ENCODE data around the gene BCAS3.

BCAS3 gene

DNA sequence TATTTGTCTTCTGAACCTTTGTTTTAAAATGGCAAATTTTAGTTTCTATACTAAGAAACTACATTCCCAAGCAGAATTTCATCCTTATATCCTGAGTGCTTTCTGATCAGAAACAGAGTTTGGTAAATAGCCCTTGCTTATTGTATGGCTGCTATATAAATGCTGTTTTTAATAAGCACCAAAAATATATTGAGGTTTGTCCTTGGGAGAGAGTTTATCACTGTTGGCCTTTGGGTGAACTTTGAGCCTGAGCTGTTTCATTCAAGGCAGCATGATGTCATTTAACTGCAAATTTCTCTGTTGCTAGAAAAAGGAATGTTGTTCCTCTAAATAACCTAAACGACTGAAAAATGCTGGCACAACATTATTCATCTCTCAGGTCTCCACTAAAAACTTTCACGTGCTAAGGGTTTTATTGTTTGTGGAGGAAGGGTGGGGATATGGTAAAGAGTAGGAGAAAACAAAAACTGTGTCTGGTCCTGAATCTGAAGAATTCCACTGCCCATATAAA lies 387.7 kb downstream of the BCAS3 start (continued):
- TF ChIP-seq ZC3H10 (CRISPR knock-in tag; IDR thresholded peaks at IDR 0.05): no peak
- TF ChIP-seq TCF4 (CRISPR knock-in tag; IDR thresholded peaks at IDR 0.05; ENCODE audit: borderline replicate concordance): peak; percentile 66
- TF ChIP-seq ZNF565 (CRISPR knock-in tag; conservative IDR thresholded peaks at IDR 0.05; ENCODE audit: low read depth): peak; percentile 91

DNA sequence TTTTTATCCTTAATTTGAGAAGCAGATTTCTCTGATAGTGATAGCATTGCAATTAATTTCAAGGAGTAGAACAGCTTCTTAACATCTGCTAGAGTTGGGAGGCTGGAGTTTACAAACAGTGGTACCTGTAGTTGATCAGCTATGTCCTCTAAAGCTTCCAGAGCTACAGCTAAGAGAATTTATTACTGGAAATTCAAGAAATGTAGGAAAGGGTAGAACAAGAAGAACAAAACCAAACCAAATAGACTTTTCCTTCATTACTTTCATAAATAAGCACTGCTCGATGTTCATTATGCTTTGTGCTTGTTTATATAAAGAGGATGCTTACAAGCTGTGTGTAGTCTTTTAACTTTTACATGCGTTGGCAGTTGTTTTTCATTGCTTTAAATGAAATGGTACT lies 388.4 kb downstream of the BCAS3 start:
- ATAC-seq: 0 out of 3 replicates have a peak, but pooled peaks have one; percentile 18
- TF ChIP-seq ZNF8 (CRISPR knock-in tag; IDR thresholded peaks at IDR 0.05): no peak; the same call in 1 of the 2 replicates
- no peak for TF ChIP-seq BACH2 (CRISPR knock-in tag; IDR thresholded peaks at IDR 0.05; ENCODE audit: borderline replicate concordance)
- no peak for TF ChIP-seq OSR1 (CRISPR knock-in tag; IDR thresholded peaks at IDR 0.05)
- TF ChIP-seq TOX (CRISPR knock-in tag; IDR thresholded peaks at IDR 0.05; ENCODE audit: borderline replicate concordance): no peak; the same call in 1 of the 2 replicates
- no peak for TF ChIP-seq ZFP30 (CRISPR knock-in tag; IDR thresholded peaks at IDR 0.05)
- TF ChIP-seq TCF4 (CRISPR knock-in tag; IDR thresholded peaks at IDR 0.05; ENCODE audit: borderline replicate concordance): 0 out of 2 replicates have a peak, but pooled peaks have one; percentile 18
- TF ChIP-seq PPARA (CRISPR knock-in tag; IDR thresholded peaks at IDR 0.05; ENCODE audit: borderline replicate concordance): no peak
- TF ChIP-seq, protein P1, sequence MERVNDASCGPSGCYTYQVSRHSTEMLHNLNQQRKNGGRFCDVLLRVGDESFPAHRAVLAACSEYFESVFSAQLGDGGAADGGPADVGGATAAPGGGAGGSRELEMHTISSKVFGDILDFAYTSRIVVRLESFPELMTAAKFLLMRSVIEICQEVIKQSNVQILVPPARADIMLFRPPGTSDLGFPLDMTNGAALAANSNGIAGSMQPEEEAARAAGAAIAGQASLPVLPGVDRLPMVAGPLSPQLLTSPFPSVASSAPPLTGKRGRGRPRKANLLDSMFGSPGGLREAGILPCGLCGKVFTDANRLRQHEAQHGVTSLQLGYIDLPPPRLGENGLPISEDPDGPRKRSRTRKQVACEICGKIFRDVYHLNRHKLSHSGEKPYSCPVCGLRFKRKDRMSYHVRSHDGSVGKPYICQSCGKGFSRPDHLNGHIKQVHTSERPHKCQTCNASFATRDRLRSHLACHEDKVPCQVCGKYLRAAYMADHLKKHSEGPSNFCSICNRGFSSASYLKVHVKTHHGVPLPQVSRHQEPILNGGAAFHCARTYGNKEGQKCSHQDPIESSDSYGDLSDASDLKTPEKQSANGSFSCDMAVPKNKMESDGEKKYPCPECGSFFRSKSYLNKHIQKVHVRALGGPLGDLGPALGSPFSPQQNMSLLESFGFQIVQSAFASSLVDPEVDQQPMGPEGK (CRISPR knock-in tag; IDR thresholded peaks at IDR 0.05; ENCODE audit: borderline replicate concordance): 0 out of 2 replicates have a peak, but pooled peaks have one; percentile 14
- peak; percentile 67 for TF ChIP-seq ZFP3 (CRISPR knock-in tag; IDR thresholded peaks at IDR 0.05)
- no peak; the same call in 1 of the 2 replicates for TF ChIP-seq SNAI2 (CRISPR knock-in tag; IDR thresholded peaks at IDR 0.05)
- TF ChIP-seq ESRRG (CRISPR knock-in tag; IDR thresholded peaks at IDR 0.05): no peak
- TF ChIP-seq CSDC2 (CRISPR knock-in tag; IDR thresholded peaks at IDR 0.05): no peak
- TF ChIP-seq, protein P2, sequence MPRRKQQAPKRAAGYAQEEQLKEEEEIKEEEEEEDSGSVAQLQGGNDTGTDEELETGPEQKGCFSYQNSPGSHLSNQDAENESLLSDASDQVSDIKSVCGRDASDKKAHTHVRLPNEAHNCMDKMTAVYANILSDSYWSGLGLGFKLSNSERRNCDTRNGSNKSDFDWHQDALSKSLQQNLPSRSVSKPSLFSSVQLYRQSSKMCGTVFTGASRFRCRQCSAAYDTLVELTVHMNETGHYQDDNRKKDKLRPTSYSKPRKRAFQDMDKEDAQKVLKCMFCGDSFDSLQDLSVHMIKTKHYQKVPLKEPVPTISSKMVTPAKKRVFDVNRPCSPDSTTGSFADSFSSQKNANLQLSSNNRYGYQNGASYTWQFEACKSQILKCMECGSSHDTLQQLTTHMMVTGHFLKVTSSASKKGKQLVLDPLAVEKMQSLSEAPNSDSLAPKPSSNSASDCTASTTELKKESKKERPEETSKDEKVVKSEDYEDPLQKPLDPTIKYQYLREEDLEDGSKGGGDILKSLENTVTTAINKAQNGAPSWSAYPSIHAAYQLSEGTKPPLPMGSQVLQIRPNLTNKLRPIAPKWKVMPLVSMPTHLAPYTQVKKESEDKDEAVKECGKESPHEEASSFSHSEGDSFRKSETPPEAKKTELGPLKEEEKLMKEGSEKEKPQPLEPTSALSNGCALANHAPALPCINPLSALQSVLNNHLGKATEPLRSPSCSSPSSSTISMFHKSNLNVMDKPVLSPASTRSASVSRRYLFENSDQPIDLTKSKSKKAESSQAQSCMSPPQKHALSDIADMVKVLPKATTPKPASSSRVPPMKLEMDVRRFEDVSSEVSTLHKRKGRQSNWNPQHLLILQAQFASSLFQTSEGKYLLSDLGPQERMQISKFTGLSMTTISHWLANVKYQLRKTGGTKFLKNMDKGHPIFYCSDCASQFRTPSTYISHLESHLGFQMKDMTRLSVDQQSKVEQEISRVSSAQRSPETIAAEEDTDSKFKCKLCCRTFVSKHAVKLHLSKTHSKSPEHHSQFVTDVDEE (CRISPR knock-in tag; IDR thresholded peaks at IDR 0.05): no peak
- TF ChIP-seq ZNF565 (CRISPR knock-in tag; conservative IDR thresholded peaks at IDR 0.05; ENCODE audit: low read depth): no peak
- no peak for TF ChIP-seq ISL1 (CRISPR knock-in tag; IDR thresholded peaks at IDR 0.05)
- TF ChIP-seq ZNF70 (CRISPR knock-in tag; IDR thresholded peaks at IDR 0.05): 0 out of 2 replicates have a peak, but pooled peaks have one; percentile 32
- TF ChIP-seq, protein P3, sequence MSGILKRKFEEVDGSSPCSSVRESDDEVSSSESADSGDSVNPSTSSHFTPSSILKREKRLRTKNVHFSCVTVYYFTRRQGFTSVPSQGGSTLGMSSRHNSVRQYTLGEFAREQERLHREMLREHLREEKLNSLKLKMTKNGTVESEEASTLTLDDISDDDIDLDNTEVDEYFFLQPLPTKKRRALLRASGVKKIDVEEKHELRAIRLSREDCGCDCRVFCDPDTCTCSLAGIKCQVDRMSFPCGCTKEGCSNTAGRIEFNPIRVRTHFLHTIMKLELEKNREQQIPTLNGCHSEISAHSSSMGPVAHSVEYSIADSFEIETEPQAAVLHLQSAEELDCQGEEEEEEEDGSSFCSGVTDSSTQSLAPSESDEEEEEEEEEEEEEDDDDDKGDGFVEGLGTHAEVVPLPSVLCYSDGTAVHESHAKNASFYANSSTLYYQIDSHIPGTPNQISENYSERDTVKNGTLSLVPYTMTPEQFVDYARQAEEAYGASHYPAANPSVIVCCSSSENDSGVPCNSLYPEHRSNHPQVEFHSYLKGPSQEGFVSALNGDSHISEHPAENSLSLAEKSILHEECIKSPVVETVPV (CRISPR knock-in tag; IDR thresholded peaks at IDR 0.05): no peak
- TF ChIP-seq, protein P4, sequence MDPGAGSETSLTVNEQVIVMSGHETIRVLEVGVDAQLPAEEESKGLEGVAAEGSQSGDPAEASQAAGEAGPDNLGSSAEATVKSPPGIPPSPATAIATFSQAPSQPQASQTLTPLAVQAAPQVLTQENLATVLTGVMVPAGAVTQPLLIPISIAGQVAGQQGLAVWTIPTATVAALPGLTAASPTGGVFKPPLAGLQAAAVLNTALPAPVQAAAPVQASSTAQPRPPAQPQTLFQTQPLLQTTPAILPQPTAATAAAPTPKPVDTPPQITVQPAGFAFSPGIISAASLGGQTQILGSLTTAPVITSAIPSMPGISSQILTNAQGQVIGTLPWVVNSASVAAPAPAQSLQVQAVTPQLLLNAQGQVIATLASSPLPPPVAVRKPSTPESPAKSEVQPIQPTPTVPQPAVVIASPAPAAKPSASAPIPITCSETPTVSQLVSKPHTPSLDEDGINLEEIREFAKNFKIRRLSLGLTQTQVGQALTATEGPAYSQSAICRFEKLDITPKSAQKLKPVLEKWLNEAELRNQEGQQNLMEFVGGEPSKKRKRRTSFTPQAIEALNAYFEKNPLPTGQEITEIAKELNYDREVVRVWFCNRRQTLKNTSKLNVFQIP (CRISPR knock-in tag; IDR thresholded peaks at IDR 0.05; ENCODE audit: borderline replicate concordance, low read depth): no peak
- no peak for TF ChIP-seq RARB (CRISPR knock-in tag; IDR thresholded peaks at IDR 0.05)
- no peak for TF ChIP-seq ARNTL (CRISPR knock-in tag; IDR thresholded peaks at IDR 0.05; ENCODE audit: borderline replicate concordance, low read depth)
- TF ChIP-seq GLIS3 (CRISPR knock-in tag; IDR thresholded peaks at IDR 0.05): no peak
- TF ChIP-seq, protein P5, sequence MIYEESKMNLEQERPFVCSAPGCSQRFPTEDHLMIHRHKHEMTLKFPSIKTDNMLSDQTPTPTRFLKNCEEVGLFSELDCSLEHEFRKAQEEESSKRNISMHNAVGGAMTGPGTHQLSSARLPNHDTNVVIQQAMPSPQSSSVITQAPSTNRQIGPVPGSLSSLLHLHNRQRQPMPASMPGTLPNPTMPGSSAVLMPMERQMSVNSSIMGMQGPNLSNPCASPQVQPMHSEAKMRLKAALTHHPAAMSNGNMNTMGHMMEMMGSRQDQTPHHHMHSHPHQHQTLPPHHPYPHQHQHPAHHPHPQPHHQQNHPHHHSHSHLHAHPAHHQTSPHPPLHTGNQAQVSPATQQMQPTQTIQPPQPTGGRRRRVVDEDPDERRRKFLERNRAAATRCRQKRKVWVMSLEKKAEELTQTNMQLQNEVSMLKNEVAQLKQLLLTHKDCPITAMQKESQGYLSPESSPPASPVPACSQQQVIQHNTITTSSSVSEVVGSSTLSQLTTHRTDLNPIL (CRISPR knock-in tag; IDR thresholded peaks at IDR 0.05; ENCODE audit: low read depth): no peak
- TF ChIP-seq ZC3H10 (CRISPR knock-in tag; IDR thresholded peaks at IDR 0.05): peak; percentile 6; the same call in 1 of the 2 replicates
